HEK293 (cell line): ENCODE results near the gene SPIB.

Experiments
- ATF2 ChIP-seq: fragments of 450-650 bp; formaldehyde crosslinking; IDR thresholded peaks from 2 replicates; pipeline ENCODE4 v1.5.1; 2016; ENCODE audit warnings: missing biosample characterization, missing genetic modification characterization, low read depth
- FEZF1 ChIP-seq: fragments of 450-650 bp; formaldehyde crosslinking; IDR thresholded peaks from 2 replicates; pipeline ENCODE4 v1.5.1; 2016; ENCODE audit warnings: missing biosample characterization, missing genetic modification characterization
- GFI1B ChIP-seq: fragments of 450-650 bp; formaldehyde crosslinking; IDR thresholded peaks from 2 replicates; pipeline ENCODE4 v1.5.1; 2016; ENCODE audit warnings: missing biosample characterization, missing genetic modification characterization
- GLI2 ChIP-seq: fragments of 450-650 bp; formaldehyde crosslinking; IDR thresholded peaks from 2 replicates; pipeline ENCODE4; 2017; ENCODE audit warnings: missing biosample characterization, missing genetic modification characterization, low read depth, borderline replicate concordance
- GLI4 ChIP-seq: fragments of 450-650 bp; formaldehyde crosslinking; IDR thresholded peaks from 2 replicates; pipeline ENCODE4 v1.5.1; 2016; ENCODE audit warnings: missing biosample characterization, missing genetic modification characterization
- GLIS1 ChIP-seq: fragments of 450-650 bp; formaldehyde crosslinking; IDR thresholded peaks from 2 replicates; pipeline ENCODE4 v1.5.1; 2016; ENCODE audit warnings: missing biosample characterization, missing genetic modification characterization
- PBX3 ChIP-seq: sonication (generic); formaldehyde crosslinking; IDR thresholded peaks from 2 replicates; pipeline ENCODE4 v1.8.1; 2022; ENCODE audit warnings: mild to moderate bottlenecking, moderate library complexity, missing genetic modification reagents
- PRDM1 ChIP-seq: fragments of 450-650 bp; formaldehyde crosslinking; IDR thresholded peaks from 2 replicates; pipeline ENCODE4; 2016; ENCODE audit warnings: missing biosample characterization, missing genetic modification characterization
- PRDM10 ChIP-seq: fragments of 450-650 bp; formaldehyde crosslinking; IDR thresholded peaks from 2 replicates; pipeline ENCODE4 v1.5.1; 2016; ENCODE audit warnings: missing biosample characterization, missing genetic modification characterization
- REST ChIP-seq: fragments of 450-650 bp; formaldehyde crosslinking; IDR thresholded peaks from 2 replicates; pipeline ENCODE4 v1.5.1; 2016; ENCODE audit warnings: missing biosample characterization, missing genetic modification characterization
- ZBTB17 ChIP-seq: fragments of 450-650 bp; formaldehyde crosslinking; IDR thresholded peaks from 2 replicates; pipeline ENCODE4 v1.5.1; 2016; ENCODE audit warnings: missing biosample characterization, missing genetic modification characterization
- ZBTB20 ChIP-seq: fragments of 450-650 bp; formaldehyde crosslinking; IDR thresholded peaks from 2 replicates; pipeline ENCODE4 v1.5.1; 2016; ENCODE audit warnings: missing biosample characterization, missing genetic modification characterization
- ZBTB7A ChIP-seq: fragments of 450-650 bp; formaldehyde crosslinking; IDR thresholded peaks from 2 replicates; pipeline ENCODE4 v1.5.1; 2016; ENCODE audit warnings: low read depth, missing biosample characterization, missing genetic modification characterization
- ZIC2 ChIP-seq: fragments of 450-650 bp; formaldehyde crosslinking; IDR thresholded peaks from 2 replicates; pipeline ENCODE4 v1.5.1; 2016; ENCODE audit warnings: missing biosample characterization, missing genetic modification characterization
- ZNF146 ChIP-seq: fragments of 450-650 bp; formaldehyde crosslinking; IDR thresholded peaks from 2 replicates; pipeline ENCODE4 v1.5.1; 2016; ENCODE audit warnings: missing biosample characterization, missing genetic modification characterization
- ZNF16 ChIP-seq: fragments of 450-650 bp; formaldehyde crosslinking; IDR thresholded peaks from 2 replicates; pipeline ENCODE4 v1.5.1; 2016; ENCODE audit warnings: low read depth, missing biosample characterization, missing genetic modification characterization
- ZNF184 ChIP-seq: fragments of 450-650 bp; IDR thresholded peaks from 2 replicates; pipeline ENCODE4 v1.5.1; 2018; ENCODE audit warnings: missing biosample characterization, mild to moderate bottlenecking, missing genetic modification characterization
- ZNF202 ChIP-seq: fragments of 450-650 bp; formaldehyde crosslinking; IDR thresholded peaks from 2 replicates; pipeline ENCODE4 v1.5.1; 2016; ENCODE audit warnings: missing biosample characterization, missing genetic modification characterization, borderline replicate concordance
- ZNF214 ChIP-seq: fragments of 450-650 bp; formaldehyde crosslinking; IDR thresholded peaks from 2 replicates; pipeline ENCODE4 v1.5.1; 2017; ENCODE audit warnings: missing biosample characterization, mild to moderate bottlenecking, missing genetic modification characterization, borderline replicate concordance
- ZNF292 ChIP-seq: fragments of 450-650 bp; formaldehyde crosslinking; IDR thresholded peaks from 2 replicates; pipeline ENCODE4 v1.5.1; 2016; ENCODE audit warnings: low read depth, missing biosample characterization, missing genetic modification characterization, borderline replicate concordance
- ZNF473 ChIP-seq: fragments of 450-650 bp; formaldehyde crosslinking; IDR thresholded peaks from 2 replicates; pipeline ENCODE4 v1.5.1; 2017; ENCODE audit warnings: missing biosample characterization, missing genetic modification characterization
- ZNF513 ChIP-seq: fragments of 450-650 bp; IDR thresholded peaks from 2 replicates; pipeline ENCODE4 v1.5.1; 2018; ENCODE audit warnings: missing biosample characterization, missing genetic modification characterization
- ZNF530 ChIP-seq: fragments of 450-650 bp; formaldehyde crosslinking; IDR thresholded peaks from 2 replicates; pipeline ENCODE4 v1.5.1; 2016; ENCODE audit warnings: low read depth, missing biosample characterization, missing genetic modification characterization
- ZNF561 ChIP-seq: fragments of 450-650 bp; IDR thresholded peaks from 2 replicates; pipeline ENCODE4 v1.5.1; 2018; ENCODE audit warnings: missing biosample characterization, missing genetic modification characterization, borderline replicate concordance
- ZNF585B ChIP-seq: fragments of 450-650 bp; formaldehyde crosslinking; IDR thresholded peaks from 2 replicates; pipeline ENCODE4 v1.5.1; 2016; ENCODE audit warnings: missing biosample characterization, missing genetic modification characterization
- ZNF670 ChIP-seq: fragments of 450-650 bp; formaldehyde crosslinking; IDR thresholded peaks from 2 replicates; pipeline ENCODE4 v1.5.1; 2016; ENCODE audit warnings: missing biosample characterization, missing genetic modification characterization, low read depth
- ZNF707 ChIP-seq: fragments of 450-650 bp; formaldehyde crosslinking; IDR thresholded peaks from 2 replicates; pipeline ENCODE4 v1.5.1; 2016; ENCODE audit warnings: missing biosample characterization, missing genetic modification characterization
- ZNF785 ChIP-seq: fragments of 450-650 bp; formaldehyde crosslinking; IDR thresholded peaks from 2 replicates; pipeline ENCODE4 v1.5.1; 2016; ENCODE audit warnings: missing biosample characterization, missing genetic modification characterization
- ZNF830 ChIP-seq: fragments of 450-650 bp; IDR thresholded peaks from 2 replicates; pipeline ENCODE4 v1.5.0; 2018; ENCODE audit warnings: missing biosample characterization, missing genetic modification characterization, low read depth, mild to moderate bottlenecking, moderate library complexity

The SPIB gene

GRCh38 chr19:50383852-50384684 lies 34.7 kb upstream of the SPIB start, which contains the start of gene POLD1 (continued):
- TF ChIP-seq PBX3 (no peak; the same call in 1 of the 2 replicates), ZNF830 (tag by site-specific recombination) (no peak), ZBTB20 (tag by site-specific recombination) (peak; percentile 60; the same call in 1 of the 2 replicates), GLI2 (tag by site-specific recombination) (no peak), ZNF16 (tag by site-specific recombination) (0 out of 2 replicates have a peak, but pooled peaks have one; percentile 18), ZBTB17 (peak; percentile 66), ZNF561 (tag by site-specific recombination) (peak; percentile 73; the same call in 1 of the 2 replicates), ZNF670 (no peak), GLIS1 (peak; percentile 55), ZNF707 (tag by site-specific recombination) (no peak), ZBTB7A (tag by site-specific recombination) (peak; percentile 55; the same call in 1 of the 2 replicates), ZNF585B (no peak), ZIC2 (tag by site-specific recombination) (peak; percentile 42), ZNF513 (tag by site-specific recombination) (no peak), GLI4 (tag by site-specific recombination) (peak; percentile 94), ZNF530 (tag by site-specific recombination) (no peak), PRDM10 (tag by site-specific recombination) (peak; percentile 86), ZNF146 (tag by site-specific recombination) (0 out of 2 replicates have a peak, but pooled peaks have one; percentile 8), REST (tag by site-specific recombination) (peak; percentile 21; the same call in 1 of the 2 replicates), GFI1B (tag by site-specific recombination) (no peak), ZNF214 (tag by site-specific recombination) (no peak), ZNF473 (tag by site-specific recombination) (no peak), ZNF184 (tag by site-specific recombination) (no peak), ATF2 (tag by site-specific recombination) (no peak), FEZF1 (tag by site-specific recombination) (peak; percentile 85), ZNF202 (tag by site-specific recombination) (no peak), ZNF785 (tag by site-specific recombination) (no peak), PRDM1 (tag by site-specific recombination) (no peak), ZNF292 (tag by site-specific recombination) (no peak)
